ENCODE measurements around the gene UBE2E2. TPM values are rescaled to one million over a fixed set of nuclear protein-coding genes. Genes with fewer than 3 reads are reported as not detected.

The UBE2E2 gene
- polyA plus RNA-seq, 1 donor from 2014 or later = 19.8 TPM

DNA sequence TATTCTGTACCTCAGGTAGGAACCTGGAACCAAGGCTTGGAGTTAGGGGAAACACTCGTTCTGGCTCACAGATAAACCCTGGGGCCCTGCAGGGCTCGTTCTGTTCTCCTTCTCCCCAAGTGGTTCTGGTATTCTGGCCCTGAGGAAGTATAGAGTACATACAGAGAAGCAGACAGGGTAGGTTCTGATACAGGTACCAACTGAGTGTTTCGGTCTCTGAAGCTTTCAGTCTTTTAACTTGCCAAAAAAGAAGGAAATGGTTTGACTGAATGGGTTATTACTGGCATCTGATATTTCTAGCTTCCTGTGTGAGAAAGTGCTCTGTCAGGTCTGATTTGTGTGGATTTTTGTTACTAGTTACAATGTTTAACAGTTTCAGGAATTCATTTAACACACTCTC is 67.3 kb downstream of the UBE2E2 start:
- H3K79me2 ChIP-seq (replicated peaks; ENCODE audit: insufficient read depth, low read length) = no peaks in the 10 kb centered on the region
- no peak overlapping the region for H3K4me3 ChIP-seq (ENCODE audit: low read length)
- TF ChIP-seq TAF1 (IDR thresholded peaks at IDR 0.05; ENCODE audit: low read depth) (no peak), EP300 (conservative IDR thresholded peaks at IDR 0.05; ENCODE audit: poor library complexity, severe bottlenecking) (no peak), POLR2AphosphoS5 (IDR thresholded peaks at IDR 0.05) (no peak)
- TF ChIP-seq, protein P1, sequence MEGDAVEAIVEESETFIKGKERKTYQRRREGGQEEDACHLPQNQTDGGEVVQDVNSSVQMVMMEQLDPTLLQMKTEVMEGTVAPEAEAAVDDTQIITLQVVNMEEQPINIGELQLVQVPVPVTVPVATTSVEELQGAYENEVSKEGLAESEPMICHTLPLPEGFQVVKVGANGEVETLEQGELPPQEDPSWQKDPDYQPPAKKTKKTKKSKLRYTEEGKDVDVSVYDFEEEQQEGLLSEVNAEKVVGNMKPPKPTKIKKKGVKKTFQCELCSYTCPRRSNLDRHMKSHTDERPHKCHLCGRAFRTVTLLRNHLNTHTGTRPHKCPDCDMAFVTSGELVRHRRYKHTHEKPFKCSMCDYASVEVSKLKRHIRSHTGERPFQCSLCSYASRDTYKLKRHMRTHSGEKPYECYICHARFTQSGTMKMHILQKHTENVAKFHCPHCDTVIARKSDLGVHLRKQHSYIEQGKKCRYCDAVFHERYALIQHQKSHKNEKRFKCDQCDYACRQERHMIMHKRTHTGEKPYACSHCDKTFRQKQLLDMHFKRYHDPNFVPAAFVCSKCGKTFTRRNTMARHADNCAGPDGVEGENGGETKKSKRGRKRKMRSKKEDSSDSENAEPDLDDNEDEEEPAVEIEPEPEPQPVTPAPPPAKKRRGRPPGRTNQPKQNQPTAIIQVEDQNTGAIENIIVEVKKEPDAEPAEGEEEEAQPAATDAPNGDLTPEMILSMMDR (IDR thresholded peaks at IDR 0.05; ENCODE audit: poor library complexity, severe bottlenecking) = no peak
- H3F3A ChIP-seq (ENCODE audit: insufficient read depth, low read length, poor library complexity, severe bottlenecking) = no peaks in the 10 kb centered on the region
- H2AFZ ChIP-seq (ENCODE audit: low read depth, low read length) = no peak overlapping the region
- H4K20me1 ChIP-seq (ENCODE audit: insufficient read depth) = no peaks in the 10 kb centered on the region
- H3K9me3 ChIP-seq (ENCODE audit: low read length) = no peaks in the 10 kb centered on the region
- no peaks in the 10 kb centered on the region for H3K36me3 ChIP-seq (ENCODE audit: insufficient read depth, low read length)
- no peaks in the 10 kb centered on the region for H3K27me3 ChIP-seq (ENCODE audit: insufficient read depth, low read depth, low read length)
- H3K27ac ChIP-seq (ENCODE audit: low read length) = no peak overlapping the region
- H3K9ac ChIP-seq (ENCODE audit: low read length) = no peak overlapping the region
- H3K9me2 ChIP-seq (ENCODE audit: insufficient read depth, low read length) = no peaks in the 10 kb centered on the region
- H3K4me2 ChIP-seq (ENCODE audit: low read length) = no peak overlapping the region

DNA sequence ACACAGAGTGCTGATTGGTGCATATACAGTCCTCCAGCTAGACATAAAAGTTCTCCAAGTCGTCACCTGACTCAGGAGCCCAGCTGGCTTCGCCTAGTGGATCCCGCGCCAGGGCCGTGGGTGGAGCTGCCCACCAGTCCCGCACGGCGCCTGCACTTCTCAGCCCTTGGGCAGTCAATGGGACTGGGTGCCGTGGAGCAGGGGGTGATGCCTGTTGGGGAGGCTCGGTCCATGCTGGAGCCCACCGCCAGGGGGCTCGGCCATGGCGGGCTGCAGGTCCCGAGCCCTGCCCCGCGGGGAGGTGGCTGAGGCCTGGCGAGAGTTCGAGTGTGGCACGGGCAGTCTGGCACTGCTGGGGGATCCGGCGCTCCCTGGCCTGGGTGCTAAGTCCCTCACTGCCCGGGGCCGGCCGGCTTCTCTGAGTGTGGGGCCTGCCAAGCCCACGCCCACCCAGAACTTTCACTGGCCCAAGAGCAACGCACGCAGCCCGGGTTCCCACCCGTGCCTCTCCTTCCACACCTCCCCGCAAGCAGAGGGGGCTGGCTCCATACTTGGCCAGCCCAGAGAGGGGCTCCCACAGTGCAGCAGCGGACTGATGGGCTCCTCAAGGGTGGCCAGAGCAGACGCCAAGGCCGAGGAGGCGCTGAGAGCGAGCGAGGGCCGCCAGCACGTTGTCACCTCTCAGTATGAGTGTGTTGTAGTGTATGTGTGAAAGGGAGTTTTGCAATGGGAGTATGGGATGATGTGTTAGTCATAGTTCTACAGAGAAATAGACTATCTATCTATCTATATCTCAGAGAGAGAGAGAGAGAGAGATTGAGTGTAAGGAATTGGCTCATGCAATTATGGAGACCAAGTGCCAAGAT is 69.0 kb downstream of the UBE2E2 start:
- H3K9me2 ChIP-seq (ENCODE audit: insufficient read depth, low read length) = no peaks in the 10 kb centered on the region
- H3K9me3 ChIP-seq (ENCODE audit: low read length) = no peaks in the 10 kb centered on the region
- H3K4me2 ChIP-seq (ENCODE audit: low read length) = no peak overlapping the region
- H3F3A ChIP-seq (ENCODE audit: insufficient read depth, low read length, poor library complexity, severe bottlenecking) = no peaks in the 10 kb centered on the region
- no peaks in the 10 kb centered on the region for H3K27me3 ChIP-seq (ENCODE audit: insufficient read depth, low read depth, low read length)
- no peaks in the 10 kb centered on the region for H4K20me1 ChIP-seq (ENCODE audit: insufficient read depth)
- H3K27ac ChIP-seq (ENCODE audit: low read length) = no peak overlapping the region
- H3K4me3 ChIP-seq (ENCODE audit: low read length) = no peak overlapping the region
- H3K36me3 ChIP-seq (ENCODE audit: insufficient read depth, low read length) = no peaks in the 10 kb centered on the region
- TF ChIP-seq RAD21 (conservative IDR thresholded peaks at IDR 0.05) (no peak), SMC3 (conservative IDR thresholded peaks at IDR 0.05; ENCODE audit: poor library complexity) (no peak), POLR2AphosphoS5 (IDR thresholded peaks at IDR 0.05) (no peak), TAF1 (IDR thresholded peaks at IDR 0.05; ENCODE audit: low read depth) (no peak), EZH2 (IDR thresholded peaks at IDR 0.05; ENCODE audit: borderline replicate concordance, insufficient read depth, low read length, poor library complexity, severe bottlenecking) (no peak), EP300 (conservative IDR thresholded peaks at IDR 0.05; ENCODE audit: poor library complexity, severe bottlenecking) (no peak), MXI1 (conservative IDR thresholded peaks at IDR 0.05; ENCODE audit: poor library complexity, severe bottlenecking) (no peak)
- TF ChIP-seq, protein P2, sequence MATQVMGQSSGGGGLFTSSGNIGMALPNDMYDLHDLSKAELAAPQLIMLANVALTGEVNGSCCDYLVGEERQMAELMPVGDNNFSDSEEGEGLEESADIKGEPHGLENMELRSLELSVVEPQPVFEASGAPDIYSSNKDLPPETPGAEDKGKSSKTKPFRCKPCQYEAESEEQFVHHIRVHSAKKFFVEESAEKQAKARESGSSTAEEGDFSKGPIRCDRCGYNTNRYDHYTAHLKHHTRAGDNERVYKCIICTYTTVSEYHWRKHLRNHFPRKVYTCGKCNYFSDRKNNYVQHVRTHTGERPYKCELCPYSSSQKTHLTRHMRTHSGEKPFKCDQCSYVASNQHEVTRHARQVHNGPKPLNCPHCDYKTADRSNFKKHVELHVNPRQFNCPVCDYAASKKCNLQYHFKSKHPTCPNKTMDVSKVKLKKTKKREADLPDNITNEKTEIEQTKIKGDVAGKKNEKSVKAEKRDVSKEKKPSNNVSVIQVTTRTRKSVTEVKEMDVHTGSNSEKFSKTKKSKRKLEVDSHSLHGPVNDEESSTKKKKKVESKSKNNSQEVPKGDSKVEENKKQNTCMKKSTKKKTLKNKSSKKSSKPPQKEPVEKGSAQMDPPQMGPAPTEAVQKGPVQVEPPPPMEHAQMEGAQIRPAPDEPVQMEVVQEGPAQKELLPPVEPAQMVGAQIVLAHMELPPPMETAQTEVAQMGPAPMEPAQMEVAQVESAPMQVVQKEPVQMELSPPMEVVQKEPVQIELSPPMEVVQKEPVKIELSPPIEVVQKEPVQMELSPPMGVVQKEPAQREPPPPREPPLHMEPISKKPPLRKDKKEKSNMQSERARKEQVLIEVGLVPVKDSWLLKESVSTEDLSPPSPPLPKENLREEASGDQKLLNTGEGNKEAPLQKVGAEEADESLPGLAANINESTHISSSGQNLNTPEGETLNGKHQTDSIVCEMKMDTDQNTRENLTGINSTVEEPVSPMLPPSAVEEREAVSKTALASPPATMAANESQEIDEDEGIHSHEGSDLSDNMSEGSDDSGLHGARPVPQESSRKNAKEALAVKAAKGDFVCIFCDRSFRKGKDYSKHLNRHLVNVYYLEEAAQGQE (IDR thresholded peaks at IDR 0.05; ENCODE audit: borderline replicate concordance) = no peak
- TF ChIP-seq, protein P1 (IDR thresholded peaks at IDR 0.05; ENCODE audit: poor library complexity, severe bottlenecking) = no peak
- no peak overlapping the region for H3K9ac ChIP-seq (ENCODE audit: low read length)
- no peak overlapping the region for H2AFZ ChIP-seq (ENCODE audit: low read depth, low read length)
- no peaks in the 10 kb centered on the region for H3K79me2 ChIP-seq (replicated peaks; ENCODE audit: insufficient read depth, low read length)
